Cardiac fibroblast (primary cell): ENCODE results near the gene ZNF410.

ENCODE experiments used
- DNase-seq, 2 donors: peaks; one replicate each; pipeline versions ENCODE4 v3.0.0 to v3.0.0-alpha.2; 2010; ENCODE audit warnings: low read depth in 2 of 2
- H3K4me3 ChIP-seq, 2 donors: replicated peaks in 1 of 2; 1 replicate in 1 of 2; 2 replicates in 1 of 2; pipeline ENCODE4 v1.5.1; 2011; ENCODE audit warnings: low read depth in 2 of 2, low read length in 2 of 2, mild to moderate bottlenecking in 2 of 2, moderate library complexity in 1 of 2
- CTCF ChIP-seq: IDR thresholded peaks from one replicate; pipeline ENCODE4 v1.5.1; 2011; ENCODE audit warnings: low read depth, mild to moderate bottlenecking, low read length, inconsistent platforms

ZNF410 gene

GRCh38 chr14:73870525-73871235, 16.0 kb upstream of the ZNF410 start:
- no peak for TF ChIP-seq CTCF
- H3K4me3 ChIP-seq, result no peak overlapping the region
- no peak for DNase-seq

- no peak overlapping the region for H3K4me3 ChIP-seq
- no peak for TF ChIP-seq CTCF
- no peak for DNase-seq
Measured at GRCh38 chr14:73873660-73874059, 13.0 kb upstream of the ZNF410 start.

- DNase-seq, result no peak
- H3K4me3 ChIP-seq, result no peak overlapping the region
- TF ChIP-seq CTCF, result no peak
Measured at GRCh38 chr14:73877790-73878189, 8.9 kb upstream of the ZNF410 start.

- H3K4me3 ChIP-seq, result no peak overlapping the region
- TF ChIP-seq CTCF, result no peak
- no peak for DNase-seq
Measured at GRCh38 chr14:73878436-73878835, 8.2 kb upstream of the ZNF410 start.

- DNase-seq, result no peak
- H3K4me3 ChIP-seq, result no peak overlapping the region
- no peak for TF ChIP-seq CTCF
Measured at GRCh38 chr14:73879027-73879426, 7.6 kb upstream of the ZNF410 start.

- no peak for DNase-seq
- no peak overlapping the region for H3K4me3 ChIP-seq
- TF ChIP-seq CTCF, result no peak
Measured at GRCh38 chr14:73884438-73885190, 2.0 kb upstream of the ZNF410 start.

GRCh38 chr14:73887318-73887616, 608 bp downstream of the ZNF410 start:
- H3K4me3 ChIP-seq, result peak overlapping the region; percentile 83 to 87
- TF ChIP-seq CTCF, result no peak
- no peak for DNase-seq
